ENCODE measurements around the gene COTL1.
"Not testable (repeated sequence)": the region's sequence is repeated elsewhere in the genome, so short reads cannot be mapped to it uniquely, and the experiment has no call there.

COTL1 gene

GRCh38 chr16:84535408-84535807 is 82.5 kb downstream of the COTL1 start:
- H3K4me3 ChIP-seq (ENCODE audit: low read depth, low read length): no peak overlapping the region

DNA sequence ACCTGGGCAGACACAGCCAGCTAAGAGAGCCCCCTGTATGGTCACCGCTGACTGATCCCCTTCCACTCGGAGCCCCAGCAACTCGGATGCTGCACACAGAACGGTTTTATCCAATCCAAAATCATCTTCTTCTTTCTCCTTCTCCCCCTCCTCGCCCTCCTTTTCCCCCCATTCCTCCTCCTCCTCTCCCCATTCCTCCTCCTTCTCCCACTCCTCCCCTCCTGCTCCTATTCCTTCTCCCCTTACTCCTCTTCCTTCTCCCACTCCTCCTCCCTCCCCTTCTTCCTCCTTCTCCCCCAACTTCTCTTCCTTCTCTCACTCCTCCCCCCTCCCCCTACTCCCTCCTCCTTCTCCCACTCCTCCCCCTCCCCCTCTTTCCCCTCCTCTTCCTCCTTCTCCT is 83.1 kb downstream of the COTL1 start:
- no peak overlapping the region for H3K4me3 ChIP-seq (ENCODE audit: low read depth, low read length)

- H3K4me3 ChIP-seq (ENCODE audit: low read depth, low read length): no peak overlapping the region
Measured at GRCh38 chr16:84532855-84533486, 84.9 kb downstream of the COTL1 start.

- no peak overlapping the region for H3K4me3 ChIP-seq (ENCODE audit: low read depth, low read length)
Measured at GRCh38 chr16:84532291-84532724, 85.6 kb downstream of the COTL1 start.

DNA sequence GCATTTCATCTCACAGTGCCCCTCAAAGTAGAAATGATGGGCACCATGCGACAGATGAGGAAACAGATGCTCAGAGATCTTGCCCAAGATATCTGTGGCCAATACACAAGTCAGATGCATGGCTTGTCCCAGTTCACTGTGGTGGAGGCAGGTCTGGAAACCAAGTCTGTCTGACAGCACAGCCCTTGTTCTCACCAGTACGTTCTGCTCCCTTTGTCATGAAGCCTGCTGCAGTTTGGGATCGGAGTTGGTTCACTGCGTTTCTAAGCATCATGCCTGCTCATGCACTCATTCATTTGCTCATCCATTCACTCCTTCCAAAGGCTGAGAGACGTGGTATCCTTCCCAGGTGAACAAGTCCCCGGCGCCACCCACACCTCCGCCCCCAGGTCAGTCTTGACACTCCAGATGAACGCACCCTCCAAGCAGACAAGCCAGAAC is 86.2 kb downstream of the COTL1 start:
- H3K4me3 ChIP-seq (ENCODE audit: low read depth, low read length): no peak overlapping the region

DNA sequence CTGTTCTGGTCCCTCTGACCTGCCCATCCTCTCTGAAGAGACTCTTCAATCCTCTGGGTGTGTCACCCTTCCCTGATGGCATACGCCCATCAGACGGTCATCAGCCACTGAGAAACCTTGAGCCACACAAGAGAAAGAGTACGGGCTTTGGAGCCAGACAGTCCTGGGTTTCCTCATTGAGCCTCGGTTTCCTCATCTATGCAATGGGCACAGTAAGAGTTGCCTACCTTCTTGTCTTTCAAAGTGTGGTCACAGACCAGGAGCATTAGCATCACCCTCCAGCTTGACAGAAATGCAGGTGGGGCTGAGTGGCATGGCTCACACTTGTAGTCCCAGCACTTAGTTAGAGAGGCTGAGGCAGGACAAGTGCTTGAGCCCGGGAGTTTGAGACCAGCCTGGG is 87.3 kb downstream of the COTL1 start:
- H3K4me3 ChIP-seq (ENCODE audit: low read depth, low read length): no peak overlapping the region

- no peak overlapping the region for H3K4me3 ChIP-seq (ENCODE audit: low read depth, low read length)
Measured at GRCh38 chr16:84529607-84530006, 88.3 kb downstream of the COTL1 start.

DNA sequence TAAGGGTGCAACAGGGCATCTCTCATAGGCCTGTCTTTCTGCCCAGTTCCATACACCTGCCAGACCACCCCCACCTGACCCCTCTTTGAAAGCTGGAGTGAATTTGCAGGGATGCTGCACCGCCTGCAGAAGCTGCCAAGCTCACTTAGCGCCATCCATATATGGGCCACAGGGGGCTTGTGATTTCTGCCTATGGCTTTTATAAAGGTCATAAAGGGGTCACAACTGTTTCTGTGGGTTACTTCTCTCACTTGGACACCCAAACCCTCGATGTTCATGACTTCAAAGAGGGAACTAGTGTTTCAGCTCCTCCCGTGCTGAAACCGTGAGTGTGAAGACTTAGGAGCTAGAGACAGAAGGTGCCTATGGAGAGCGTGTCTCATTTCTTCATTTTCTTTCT is 89.6 kb downstream of the COTL1 start:
- H3K4me3 ChIP-seq (ENCODE audit: low read depth, low read length): no peak overlapping the region

DNA sequence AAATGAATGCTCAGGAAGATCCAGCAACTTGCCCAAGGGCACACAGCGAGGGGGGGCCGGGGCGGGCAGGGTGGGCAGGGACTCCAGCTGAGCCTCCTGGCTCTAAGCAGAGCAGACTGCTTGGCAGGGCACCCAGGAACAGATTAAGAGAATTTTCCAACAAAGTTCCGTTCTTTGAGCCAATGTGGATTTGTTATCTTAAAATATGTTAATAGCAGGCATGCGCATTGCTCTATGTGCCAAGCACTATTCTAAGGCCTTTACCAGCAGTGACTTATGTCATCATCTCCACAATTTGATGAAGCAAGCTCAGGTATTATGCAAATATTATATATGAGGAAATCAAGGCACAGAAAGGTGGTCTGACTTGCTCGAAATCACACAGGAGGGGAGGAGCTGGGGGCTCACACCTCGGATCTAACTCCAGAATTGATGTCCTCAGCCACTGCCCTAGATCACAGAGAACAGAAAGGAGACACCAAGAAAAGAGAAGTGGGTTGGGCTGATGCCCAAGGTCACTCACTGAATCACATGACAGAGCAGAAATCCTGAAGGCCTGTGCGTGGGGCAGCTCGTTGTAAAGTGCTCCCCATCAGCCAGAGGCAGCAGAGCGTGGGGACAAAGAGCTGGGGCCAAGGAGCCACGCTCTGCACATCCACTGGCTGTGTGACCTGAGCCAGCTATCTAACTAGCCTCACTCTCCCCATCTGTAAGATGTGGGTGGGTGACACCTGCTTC is 90.2 kb downstream of the COTL1 start:
- H3K4me3 ChIP-seq (ENCODE audit: low read depth, low read length): no peak overlapping the region

- no peak overlapping the region for H3K4me3 ChIP-seq (ENCODE audit: low read depth, low read length)
Measured at GRCh38 chr16:84526794-84527531, 90.9 kb downstream of the COTL1 start.

DNA sequence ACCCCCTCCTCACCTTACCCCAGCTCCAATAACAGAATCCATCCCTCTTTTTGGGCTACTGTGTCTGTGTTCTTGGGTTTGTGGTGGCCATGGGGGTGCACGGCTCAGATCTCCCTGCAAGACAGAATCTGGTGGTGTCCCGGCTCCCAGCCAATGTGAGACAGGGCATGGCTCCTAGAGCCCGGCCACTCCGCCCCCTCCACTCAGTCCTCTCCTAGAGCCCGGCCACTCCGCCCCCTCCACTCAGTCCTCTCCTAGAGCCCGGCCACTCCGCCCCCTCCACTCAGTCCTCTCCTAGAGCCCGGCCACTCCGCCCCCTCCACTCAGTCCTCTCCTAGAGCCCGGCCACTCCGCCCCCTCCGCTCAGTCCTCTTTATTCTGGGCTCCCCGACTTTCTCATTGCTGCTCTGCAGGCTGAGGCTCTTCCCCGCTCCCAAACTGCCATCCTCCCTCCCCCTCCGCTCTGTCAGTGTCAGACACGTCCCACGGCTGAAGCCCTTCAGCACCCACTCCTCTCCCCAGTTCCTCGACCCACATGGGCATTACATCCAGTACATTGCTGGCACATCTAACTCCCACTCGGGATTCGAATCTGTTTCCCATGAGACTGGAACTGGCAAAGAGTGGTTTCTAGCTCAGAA is 92.8 kb downstream of the COTL1 start:
- H3K4me3 ChIP-seq (ENCODE audit: low read depth, low read length): not testable (repeated sequence)

DNA sequence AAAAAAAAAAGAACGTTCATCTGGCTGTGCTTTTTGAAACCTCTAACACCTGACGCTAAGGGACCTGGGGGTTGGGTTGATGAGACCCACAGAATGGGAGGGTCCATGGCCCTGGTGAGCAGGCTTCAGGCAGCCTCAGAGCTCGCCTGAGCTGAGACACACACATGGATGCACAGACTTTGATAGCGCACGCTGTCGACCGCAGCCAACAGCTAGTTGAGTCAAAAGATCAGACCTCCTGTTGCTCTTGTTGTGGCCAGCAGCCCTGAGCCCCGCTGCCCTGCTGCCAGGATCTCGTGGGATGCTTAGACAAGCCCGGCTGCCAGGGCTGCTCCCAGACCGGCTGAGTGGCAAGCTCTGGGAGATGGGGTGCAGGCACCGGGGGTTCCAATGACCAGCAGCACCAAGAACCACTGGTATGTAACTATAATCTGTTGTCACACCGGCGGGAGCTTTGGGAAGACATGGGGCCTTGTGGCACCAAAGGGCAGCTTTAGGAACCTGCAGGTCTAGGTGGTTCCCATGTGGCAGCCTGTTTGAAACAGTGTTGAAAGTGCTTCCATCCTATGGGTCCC is 93.4 kb downstream of the COTL1 start:
- H3K4me3 ChIP-seq (ENCODE audit: low read depth, low read length): no peak overlapping the region

DNA sequence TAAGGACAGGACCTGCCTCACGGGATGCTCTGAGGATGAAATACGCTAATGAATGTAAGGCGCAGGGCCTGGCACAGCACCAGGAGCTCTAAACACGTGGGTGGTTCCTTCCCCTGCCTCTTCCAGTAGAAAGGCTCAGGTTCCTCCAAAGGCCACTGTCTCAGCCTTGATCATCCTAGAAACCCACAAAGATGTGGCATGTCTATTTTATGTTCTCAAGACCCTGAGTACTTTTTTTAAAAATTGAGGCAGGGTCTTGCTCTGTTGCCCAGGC is 96.4 kb downstream of the COTL1 start:
- H3K4me3 ChIP-seq (ENCODE audit: low read depth, low read length): no peak overlapping the region

- no peak overlapping the region for H3K4me3 ChIP-seq (ENCODE audit: low read depth, low read length)
Measured at GRCh38 chr16:84520725-84521496, 97.0 kb downstream of the COTL1 start.

DNA sequence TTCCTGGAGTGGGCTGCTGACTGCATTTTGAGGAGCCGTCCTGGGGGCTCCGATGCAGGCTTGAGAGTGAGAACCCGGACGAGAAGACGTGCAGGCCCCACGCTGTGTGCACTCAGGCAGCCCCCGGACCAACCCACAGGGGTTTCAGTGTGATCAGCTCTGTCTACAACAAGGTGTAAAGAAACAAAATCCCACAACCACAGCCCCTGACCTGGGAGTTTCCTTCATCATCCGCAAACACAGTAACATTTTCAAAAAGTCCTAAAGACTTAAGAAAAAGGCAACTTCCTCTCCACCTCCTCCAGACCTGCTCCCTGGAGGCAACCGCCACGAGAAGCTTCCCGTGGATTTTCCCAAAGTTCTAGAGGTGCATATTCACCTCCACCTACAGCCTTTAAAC is 98.0 kb downstream of the COTL1 start:
- no peak overlapping the region for H3K4me3 ChIP-seq (ENCODE audit: low read depth, low read length)

DNA sequence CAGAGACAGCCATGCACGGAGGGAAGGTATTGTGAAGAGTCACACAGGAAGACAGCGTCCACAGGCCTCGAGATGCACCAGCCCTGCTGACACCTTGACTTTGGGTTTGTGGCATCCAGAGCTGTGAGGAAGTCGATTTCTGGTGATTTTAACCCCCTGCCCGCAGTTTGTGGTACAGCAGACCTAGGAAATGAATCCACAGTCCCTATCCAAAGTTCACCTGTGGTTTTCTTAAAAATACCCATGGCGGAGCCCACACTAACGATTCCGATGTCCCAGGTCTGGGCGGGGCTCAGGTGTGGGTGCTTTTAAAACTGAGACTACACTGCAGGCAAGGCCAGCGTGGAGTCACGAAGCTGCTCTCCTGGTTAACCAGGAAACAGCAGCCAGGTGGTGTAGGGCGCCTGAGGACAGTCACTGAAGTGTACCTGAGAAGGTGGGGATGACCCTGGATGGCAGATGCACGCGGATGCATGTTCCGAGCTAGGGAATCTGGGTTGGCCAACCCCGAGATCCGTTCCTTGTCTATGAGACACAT is 99.0 kb downstream of the COTL1 start:
- no peak overlapping the region for H3K4me3 ChIP-seq (ENCODE audit: low read depth, low read length)

DNA sequence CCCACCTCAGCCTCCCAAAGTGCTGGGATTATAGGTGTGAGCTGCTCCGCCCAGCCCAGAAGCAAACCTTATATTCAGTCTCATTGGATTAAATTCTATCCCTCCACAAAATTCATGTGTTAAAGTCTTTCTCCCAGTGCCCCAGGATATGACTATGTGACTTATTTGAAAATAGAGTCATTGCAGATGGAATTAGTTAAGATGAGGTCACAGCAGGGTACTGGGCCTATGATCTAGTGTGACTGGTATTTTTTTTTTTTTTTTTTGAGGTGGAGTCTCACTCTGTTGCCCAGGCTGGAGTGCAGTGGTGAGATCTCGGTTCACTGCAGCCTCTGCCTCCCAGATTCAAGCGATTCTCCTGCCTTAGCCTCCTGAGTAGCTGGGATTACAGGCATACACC is 99.7 kb downstream of the COTL1 start:
- not testable (repeated sequence) for H3K4me3 ChIP-seq (ENCODE audit: low read depth, low read length)

- no peak overlapping the region for H3K4me3 ChIP-seq (ENCODE audit: low read depth, low read length)
Measured at GRCh38 chr16:84517366-84517765, 100.5 kb downstream of the COTL1 start.

Measured in iPS-11a (cell line).